HG03060 (cell line): ENCODE results near the gene CD74.
"Not testable (repeated sequence)": the region's sequence is repeated elsewhere in the genome, so short reads cannot be mapped to it uniquely, and the experiment has no call there.

Experiments used
- ATAC-seq: cut with Tn5 transposase; IDR thresholded peaks from one replicate; pipeline ENCODE4 v1.9.1; 2021; ENCODE audit warnings: low read depth, moderate number of reproducible peaks; ENCODE audit not compliant: unreplicated experiment

CD74 gene

GRCh38 chr5:150442699-150443080 is 30.0 kb upstream of the CD74 start:
- ATAC-seq, result no peak

- ATAC-seq, result no peak
Observed at GRCh38 chr5:150441813-150442698, 29.3 kb upstream of the CD74 start.

- ATAC-seq, result no peak
Observed at GRCh38 chr5:150440948-150441812, 28.5 kb upstream of the CD74 start.

- ATAC-seq, result no peak
Observed at GRCh38 chr5:150438873-150439546, 26.3 kb upstream of the CD74 start.

GRCh38 chr5:150436141-150436680 is 23.5 kb upstream of the CD74 start:
- peak; percentile 76 for ATAC-seq

- no peak for ATAC-seq
Observed at GRCh38 chr5:150434464-150434863, 21.8 kb upstream of the CD74 start.

- ATAC-seq, result no peak
Observed at GRCh38 chr5:150431574-150431973, 18.9 kb upstream of the CD74 start.

- no peak for ATAC-seq
Observed at GRCh38 chr5:150431048-150431447, 18.3 kb upstream of the CD74 start.

GRCh38 chr5:150429410-150429873 is 16.7 kb upstream of the CD74 start:
- peak; percentile 47 for ATAC-seq

- no peak for ATAC-seq
Observed at GRCh38 chr5:150428978-150429377, 16.3 kb upstream of the CD74 start.

- no peak for ATAC-seq
Observed at GRCh38 chr5:150428106-150428876, 15.6 kb upstream of the CD74 start.

- ATAC-seq, result not testable (repeated sequence)
Observed at GRCh38 chr5:150426165-150426564, 13.5 kb upstream of the CD74 start.

- no peak for ATAC-seq
Observed at GRCh38 chr5:150422758-150423157, 10.0 kb upstream of the CD74 start.

- ATAC-seq, result no peak
Observed at GRCh38 chr5:150422075-150422474, 9.4 kb upstream of the CD74 start.

GRCh38 chr5:150419630-150420270 is 7.0 kb upstream of the CD74 start:
- no peak for ATAC-seq

GRCh38 chr5:150413902-150414790 is 1.4 kb upstream of the CD74 start:
- not testable (repeated sequence) for ATAC-seq

GRCh38 chr5:150413176-150413901 is 629 bp upstream of the CD74 start:
- ATAC-seq, result no peak
